ENCODE measurements around the gene CCNY. TPM values are rescaled to one million over a fixed set of nuclear protein-coding genes. Genes with fewer than 3 reads are reported as not detected.

CCNY gene
- total RNA-seq, 4 donors from 2014 or later = 21.7 to 27.7 (median 24.8) TPM

DNA sequence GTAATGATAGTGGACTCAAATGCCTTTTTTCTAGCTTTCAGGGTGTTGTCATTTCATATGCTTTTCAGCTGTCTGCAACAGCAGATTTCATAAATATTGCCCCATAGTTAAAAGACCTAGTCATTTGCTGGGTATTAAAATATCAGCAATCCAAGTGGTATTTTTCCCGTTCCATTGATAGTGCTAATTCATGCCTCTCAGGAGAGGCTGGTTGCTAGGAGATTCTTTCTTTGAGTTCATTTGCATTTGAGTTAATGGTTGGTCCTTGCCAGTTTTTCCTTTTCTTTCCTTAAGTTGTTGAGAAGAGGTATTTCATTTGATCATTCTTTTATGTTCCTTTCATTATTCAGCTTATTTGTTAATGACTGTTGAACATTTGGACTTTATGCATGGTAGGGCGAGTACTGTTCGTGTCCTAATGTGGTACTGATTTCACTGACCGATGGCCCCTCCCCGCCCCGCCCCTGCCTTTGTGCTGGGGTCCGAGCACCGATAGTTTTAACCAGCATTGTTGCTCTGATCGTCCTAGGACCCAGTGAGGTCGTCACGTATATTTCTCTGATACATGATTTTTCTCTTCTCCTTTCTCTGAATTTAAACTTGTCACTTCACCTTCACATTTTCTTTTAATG lies 128.6 kb downstream of the CCNY start:
- H3K27ac ChIP-seq = no peak overlapping the region
- no peaks in the 10 kb centered on the region for H3K36me3 ChIP-seq
- no peaks in the 10 kb centered on the region for H3K27me3 ChIP-seq
- no peak for DNase-seq
- H3K9me3 ChIP-seq = no peaks in the 10 kb centered on the region
- H3K4me1 ChIP-seq = peaks cover 0 to 33% (median 11%) of the 10 kb centered on the region in 4 donors
- TF ChIP-seq, protein P1, sequence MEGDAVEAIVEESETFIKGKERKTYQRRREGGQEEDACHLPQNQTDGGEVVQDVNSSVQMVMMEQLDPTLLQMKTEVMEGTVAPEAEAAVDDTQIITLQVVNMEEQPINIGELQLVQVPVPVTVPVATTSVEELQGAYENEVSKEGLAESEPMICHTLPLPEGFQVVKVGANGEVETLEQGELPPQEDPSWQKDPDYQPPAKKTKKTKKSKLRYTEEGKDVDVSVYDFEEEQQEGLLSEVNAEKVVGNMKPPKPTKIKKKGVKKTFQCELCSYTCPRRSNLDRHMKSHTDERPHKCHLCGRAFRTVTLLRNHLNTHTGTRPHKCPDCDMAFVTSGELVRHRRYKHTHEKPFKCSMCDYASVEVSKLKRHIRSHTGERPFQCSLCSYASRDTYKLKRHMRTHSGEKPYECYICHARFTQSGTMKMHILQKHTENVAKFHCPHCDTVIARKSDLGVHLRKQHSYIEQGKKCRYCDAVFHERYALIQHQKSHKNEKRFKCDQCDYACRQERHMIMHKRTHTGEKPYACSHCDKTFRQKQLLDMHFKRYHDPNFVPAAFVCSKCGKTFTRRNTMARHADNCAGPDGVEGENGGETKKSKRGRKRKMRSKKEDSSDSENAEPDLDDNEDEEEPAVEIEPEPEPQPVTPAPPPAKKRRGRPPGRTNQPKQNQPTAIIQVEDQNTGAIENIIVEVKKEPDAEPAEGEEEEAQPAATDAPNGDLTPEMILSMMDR (IDR thresholded peaks at IDR 0.05) = no peak
- TF ChIP-seq POLR2A (IDR thresholded peaks at IDR 0.05) = no peak
- H3K4me3 ChIP-seq = no peak overlapping the region

DNA sequence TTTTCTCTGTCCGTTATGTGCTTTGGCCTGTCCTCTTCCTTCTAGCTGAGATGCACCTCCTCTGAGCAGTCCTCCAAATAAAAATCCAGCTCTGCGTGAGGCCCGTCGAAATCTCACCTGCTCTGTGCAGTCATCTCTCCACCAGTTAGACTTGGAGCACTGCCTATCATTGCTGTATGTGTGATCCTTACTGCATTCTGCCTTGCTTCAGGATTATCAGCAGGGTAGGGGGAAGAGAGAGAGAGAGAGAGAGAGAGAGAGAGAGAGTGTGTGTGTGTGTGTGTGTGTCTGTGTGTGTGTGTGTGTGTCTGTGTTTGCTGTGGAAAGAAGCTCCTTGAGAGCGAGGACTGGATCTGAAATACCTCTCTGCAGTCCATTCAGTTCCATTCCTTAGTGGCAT lies 129.4 kb downstream of the CCNY start:
- Histone ChIP-seq H3K36me3 (no peaks in the 10 kb centered on the region), H3K27me3 (no peaks in the 10 kb centered on the region), H3K4me3 (no peak overlapping the region), H3K4me1 (peaks cover 0 to 33% (median 11%) of the 10 kb centered on the region in 4 donors), H3K27ac (no peak overlapping the region), H3K9me3 (no peaks in the 10 kb centered on the region)
- no peak for DNase-seq
- TF ChIP-seq POLR2A (IDR thresholded peaks at IDR 0.05) = no peak

DNA sequence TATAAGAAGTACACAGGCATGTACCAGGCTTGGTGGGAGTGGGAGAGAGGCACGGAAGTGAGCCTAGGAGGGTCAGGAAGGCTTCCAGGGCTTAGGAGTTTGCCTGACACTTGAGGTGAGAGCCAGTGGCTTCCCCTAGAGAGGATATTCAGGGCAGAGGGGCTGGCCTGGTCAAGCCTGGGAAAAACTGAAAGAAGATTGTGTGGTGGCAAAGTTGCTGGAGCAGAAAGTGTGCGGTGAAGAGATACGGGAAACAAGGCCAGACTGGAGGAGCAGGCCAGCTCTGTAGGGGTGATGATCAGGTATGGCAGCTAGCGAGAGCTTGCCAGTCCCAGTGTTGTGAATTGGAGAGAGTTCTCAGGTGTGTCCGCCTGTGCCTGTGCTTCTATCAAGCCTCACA lies 129.9 kb downstream of the CCNY start:
- TF ChIP-seq POLR2A (IDR thresholded peaks at IDR 0.05) = no peak
- TF ChIP-seq, protein P1 (IDR thresholded peaks at IDR 0.05) = no peak
- Histone ChIP-seq H3K9me3 (no peaks in the 10 kb centered on the region), H3K4me3 (no peak overlapping the region), H3K27me3 (no peaks in the 10 kb centered on the region), H3K27ac (no peak overlapping the region), H3K36me3 (no peaks in the 10 kb centered on the region), H3K4me1 (peaks cover 0 to 29% (median 11%) of the 10 kb centered on the region in 4 donors)
- DNase-seq = no peak

DNA sequence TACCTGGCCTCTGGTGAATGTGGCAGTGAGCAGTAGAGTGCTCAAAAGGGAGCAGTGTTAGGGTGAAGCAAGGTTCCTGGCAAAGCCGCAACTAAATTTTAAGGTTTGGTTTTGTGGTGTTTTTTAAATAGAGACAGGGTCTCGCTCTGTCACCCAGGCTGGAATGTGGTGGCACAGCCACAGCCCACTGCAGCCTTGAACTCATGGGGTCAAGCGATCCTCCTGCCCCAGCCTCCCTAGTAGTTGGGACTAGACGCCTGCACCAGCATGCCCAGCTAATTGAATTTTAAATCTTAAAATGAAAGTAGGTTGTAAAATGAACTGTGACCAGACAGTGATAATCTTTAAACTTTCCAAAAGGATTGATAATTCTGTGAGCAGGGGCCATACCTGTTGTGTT lies 130.4 kb downstream of the CCNY start:
- TF ChIP-seq, protein P1 (IDR thresholded peaks at IDR 0.05) = no peak
- no peak for TF ChIP-seq POLR2A (IDR thresholded peaks at IDR 0.05)
- no peaks in the 10 kb centered on the region for H3K27me3 ChIP-seq
- no peak overlapping the region for H3K4me3 ChIP-seq
- peaks cover 0 to 26% (median 11%) of the 10 kb centered on the region in 4 donors for H3K4me1 ChIP-seq
- no peak for DNase-seq
- no peaks in the 10 kb centered on the region for H3K9me3 ChIP-seq
- H3K27ac ChIP-seq = no peak overlapping the region
- no peaks in the 10 kb centered on the region for H3K36me3 ChIP-seq

DNA sequence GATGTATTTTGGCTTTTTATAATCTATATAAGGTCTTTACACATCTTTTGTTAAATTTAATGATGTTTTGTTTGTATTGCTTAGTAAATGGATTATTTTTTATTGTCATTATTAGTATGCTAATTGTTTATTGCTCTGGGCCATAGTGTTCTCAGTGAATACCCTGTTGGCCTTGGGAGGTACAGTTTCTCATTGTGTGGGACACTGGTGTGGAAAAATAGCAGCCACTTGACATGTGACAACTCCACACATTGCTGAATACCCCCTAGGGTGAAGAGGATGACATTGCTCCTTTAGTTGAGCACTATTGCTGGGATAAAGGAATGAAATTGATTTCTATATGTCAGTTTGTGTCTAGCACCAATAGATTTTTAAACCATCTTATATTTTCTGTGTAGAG lies 130.9 kb downstream of the CCNY start:
- H3K27ac ChIP-seq = no peak overlapping the region
- no peaks in the 10 kb centered on the region for H3K36me3 ChIP-seq
- TF ChIP-seq POLR2A (IDR thresholded peaks at IDR 0.05) = no peak
- TF ChIP-seq, protein P1 (IDR thresholded peaks at IDR 0.05) = no peak
- no peak overlapping the region for H3K4me3 ChIP-seq
- DNase-seq = no peak
- peaks cover 0 to 26% (median 11%) of the 10 kb centered on the region in 4 donors for H3K4me1 ChIP-seq
- H3K9me3 ChIP-seq = no peaks in the 10 kb centered on the region
- H3K27me3 ChIP-seq = no peaks in the 10 kb centered on the region

DNA sequence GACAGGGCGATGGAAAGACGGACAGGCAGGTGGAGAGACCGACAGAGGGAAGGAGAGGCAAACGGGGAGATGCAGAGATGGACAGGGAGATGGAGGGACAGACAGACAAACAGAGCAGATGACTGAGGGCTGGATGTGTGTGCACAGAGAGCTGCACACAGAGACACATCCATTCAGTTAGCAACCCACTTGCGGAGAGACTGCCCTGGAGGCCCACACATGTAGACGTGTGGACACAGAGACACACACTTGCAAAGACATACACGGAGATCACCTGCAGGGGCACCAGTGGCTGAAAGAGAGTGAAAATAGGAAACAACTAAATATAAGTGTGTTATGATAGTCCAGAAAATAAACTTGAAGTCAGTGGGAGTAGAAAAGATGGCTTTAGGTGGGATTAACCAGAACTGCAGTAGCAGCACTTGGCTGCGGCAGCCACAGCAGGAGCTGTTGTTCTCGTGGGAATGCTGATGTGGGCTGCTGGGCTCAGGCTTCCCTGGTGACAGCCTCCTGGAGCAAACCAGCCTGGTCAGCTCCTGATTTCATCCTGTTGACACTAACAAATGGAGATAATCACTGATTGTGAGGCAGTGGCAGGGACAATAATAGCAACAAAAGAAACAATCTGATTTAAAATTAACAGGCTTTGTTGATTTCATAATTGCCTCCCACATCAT lies 134.1 kb downstream of the CCNY start:
- Histone ChIP-seq H3K27me3 (no peaks in the 10 kb centered on the region), H3K36me3 (no peaks in the 10 kb centered on the region), H3K4me1 (no peaks in the 10 kb centered on the region), H3K4me3 (no peak overlapping the region), H3K9me3 (no peaks in the 10 kb centered on the region), H3K27ac (no peak overlapping the region)
- no peak for DNase-seq
- no peak for TF ChIP-seq POLR2A (IDR thresholded peaks at IDR 0.05)
- TF ChIP-seq, protein P1 (IDR thresholded peaks at IDR 0.05) = no peak

Measured in Peyer's patch (tissue), 4 donors.